ENCODE results near the gene GALT. TPM values are rescaled to one million over a fixed set of nuclear protein-coding genes. Genes with fewer than 3 reads are reported as not detected.

GALT gene
- total and polyA plus RNA-seq, 2 of the 13 experiments (the other 11 are each of a cell fraction or from before 2014, with no cell fraction given) = 40.4 to 46.3 TPM

- no peak for TF ChIP-seq ZNF570 (CRISPR knock-in tag; IDR thresholded peaks at IDR 0.05; ENCODE audit: borderline replicate concordance)
- no peak for TF ChIP-seq YEATS2 (CRISPR knock-in tag; IDR thresholded peaks at IDR 0.05; ENCODE audit: borderline replicate concordance)
- TF ChIP-seq PCBP1 (IDR thresholded peaks at IDR 0.05; ENCODE audit: borderline replicate concordance, low read depth, low read length) = no peak
- no peak for TF ChIP-seq ZNF879 (CRISPR knock-in tag; IDR thresholded peaks at IDR 0.05)
- TF ChIP-seq, protein P1, sequence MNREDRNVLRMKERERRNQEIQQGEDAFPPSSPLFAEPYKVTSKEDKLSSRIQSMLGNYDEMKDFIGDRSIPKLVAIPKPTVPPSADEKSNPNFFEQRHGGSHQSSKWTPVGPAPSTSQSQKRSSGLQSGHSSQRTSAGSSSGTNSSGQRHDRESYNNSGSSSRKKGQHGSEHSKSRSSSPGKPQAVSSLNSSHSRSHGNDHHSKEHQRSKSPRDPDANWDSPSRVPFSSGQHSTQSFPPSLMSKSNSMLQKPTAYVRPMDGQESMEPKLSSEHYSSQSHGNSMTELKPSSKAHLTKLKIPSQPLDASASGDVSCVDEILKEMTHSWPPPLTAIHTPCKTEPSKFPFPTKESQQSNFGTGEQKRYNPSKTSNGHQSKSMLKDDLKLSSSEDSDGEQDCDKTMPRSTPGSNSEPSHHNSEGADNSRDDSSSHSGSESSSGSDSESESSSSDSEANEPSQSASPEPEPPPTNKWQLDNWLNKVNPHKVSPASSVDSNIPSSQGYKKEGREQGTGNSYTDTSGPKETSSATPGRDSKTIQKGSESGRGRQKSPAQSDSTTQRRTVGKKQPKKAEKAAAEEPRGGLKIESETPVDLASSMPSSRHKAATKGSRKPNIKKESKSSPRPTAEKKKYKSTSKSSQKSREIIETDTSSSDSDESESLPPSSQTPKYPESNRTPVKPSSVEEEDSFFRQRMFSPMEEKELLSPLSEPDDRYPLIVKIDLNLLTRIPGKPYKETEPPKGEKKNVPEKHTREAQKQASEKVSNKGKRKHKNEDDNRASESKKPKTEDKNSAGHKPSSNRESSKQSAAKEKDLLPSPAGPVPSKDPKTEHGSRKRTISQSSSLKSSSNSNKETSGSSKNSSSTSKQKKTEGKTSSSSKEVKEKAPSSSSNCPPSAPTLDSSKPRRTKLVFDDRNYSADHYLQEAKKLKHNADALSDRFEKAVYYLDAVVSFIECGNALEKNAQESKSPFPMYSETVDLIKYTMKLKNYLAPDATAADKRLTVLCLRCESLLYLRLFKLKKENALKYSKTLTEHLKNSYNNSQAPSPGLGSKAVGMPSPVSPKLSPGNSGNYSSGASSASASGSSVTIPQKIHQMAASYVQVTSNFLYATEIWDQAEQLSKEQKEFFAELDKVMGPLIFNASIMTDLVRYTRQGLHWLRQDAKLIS (CRISPR knock-in tag; IDR thresholded peaks at IDR 0.05) = no peak
- TF ChIP-seq ZNF343 (CRISPR knock-in tag; IDR thresholded peaks at IDR 0.05) = no peak
- no peak for TF ChIP-seq MAF1 (CRISPR knock-in tag; IDR thresholded peaks at IDR 0.05; ENCODE audit: borderline replicate concordance)
- no peak for TF ChIP-seq ZNF850 (CRISPR knock-in tag; conservative IDR thresholded peaks at IDR 0.05)
- no peak for TF ChIP-seq ZSCAN30 (CRISPR knock-in tag; IDR thresholded peaks at IDR 0.05)
- no peak for TF ChIP-seq ZNF616 (CRISPR knock-in tag; IDR thresholded peaks at IDR 0.05; ENCODE audit: low read depth)
- no peak for TF ChIP-seq ZNF510 (CRISPR knock-in tag; IDR thresholded peaks at IDR 0.05; ENCODE audit: low read depth)
- TF ChIP-seq ZNF275 (CRISPR knock-in tag; IDR thresholded peaks at IDR 0.05; ENCODE audit: borderline replicate concordance) = no peak
- CTCF ChIA-PET (ENCODE audit: low intra/inter-chr PET ratio, low total read pairs) = no interaction called here
- no peak overlapping the region for H3K27ac ChIP-seq (ENCODE audit: extremely low read length, insufficient read depth, low read length)
- H2AFZ ChIP-seq (ENCODE audit: low read length) = no peak overlapping the region
- ATAC-seq (no peak), DNase-seq (ENCODE audit: low spot score) (no peak), FAIRE-seq (no peak)
- peaks cover 29% of the 10 kb centered on the region for H3K4me1 ChIP-seq (ENCODE audit: insufficient read depth, low read length)
- H3K4me2 ChIP-seq (ENCODE audit: low read depth, low read length) = no peak overlapping the region
- H3K36me3 ChIP-seq (replicated peaks in 1 of 2; ENCODE audit: control insufficient read depth in 1 of 2, insufficient read depth in 2 of 2, low read length in 2 of 2) = no peaks in the 10 kb centered on the region
- 67% methylated on average over 38 of the region's 39 CpGs for WGBS (ENCODE audit: low lambda C conversion rate)
- no TSS peak for BruUV-seq (replicated peaks)
- H3K9me3 ChIP-seq (ENCODE audit: low read length) = no peaks in the 10 kb centered on the region
- H4K20me1 ChIP-seq (ENCODE audit: insufficient read depth, low read length) = no peaks in the 10 kb centered on the region
- peaks cover 4 to 20% of the 10 kb centered on the region in 2 experiments; a peak in 3 of 5 replicates for H3K27me3 ChIP-seq (ENCODE audit: control insufficient read depth in 1 of 2, insufficient read depth in 2 of 2, low read length in 2 of 2)
- H3K79me2 ChIP-seq (ENCODE audit: insufficient read depth, low read length) = no peaks in the 10 kb centered on the region
- in situ Hi-C loops (cut with HindIII; ENCODE audit: extremely low pct_ligation_motif_present, low pct_unique_long_range_greater_than_20kb) = no loop called here
- no peak overlapping the region for H3K9ac ChIP-seq (ENCODE audit: insufficient read depth, low read depth, low read length)
- POLR2A ChIA-PET = no interaction called here
- intact Hi-C loops (cut with micrococcal nuclease; ENCODE audit: unreplicated experiment) = no loop called here
- H3K4me3 ChIP-seq (replicated peaks in 1 of 3; ENCODE audit: insufficient read depth in 1 of 3, low read depth in 2 of 3, low read length in 3 of 3) = no peak overlapping the region
These were observed 21.8 kb upstream of the GALT start for GRCh38 chr9:34624475-34625185.

Data from HepG2 (cell line).